HL-60 (cell line): ENCODE data around the gene SEPTIN12.

Source experiments
- DNase-seq, 2 experiments: peaks; one replicate each; pipeline ENCODE4 v3.0.0-alpha.2; 2010 to 2020; ENCODE audit warnings: low read depth in 1 of 2, low spot score in 1 of 2
- H3K27ac ChIP-seq: fragments of 250-450 bp; sonication (Bioruptor Pico); replicated peaks from 2 replicates; pipeline ENCODE4 v1.5.1; 2020; ENCODE audit warnings: mild to moderate bottlenecking, moderate library complexity
- H3K27me3 ChIP-seq: fragments of 250-450 bp; sonication (Bioruptor Pico); 2 replicates; pipeline ENCODE4 v1.5.1; 2021; ENCODE audit warnings: mild to moderate bottlenecking, moderate library complexity; ENCODE audit not compliant: insufficient read depth, poor library complexity, severe bottlenecking
- H3K4me3 ChIP-seq: replicated peaks from 2 replicates; pipeline ENCODE4 v1.5.1; 2011; ENCODE audit warnings: mild to moderate bottlenecking, control low read depth, low read length; ENCODE audit not compliant: insufficient read depth
- CTCF ChIP-seq: IDR thresholded peaks from one replicate; pipeline ENCODE4 v1.5.1; 2011; ENCODE audit warnings: low read length, control low read depth, inconsistent platforms; ENCODE audit not compliant: insufficient read depth
- GABPA ChIP-seq: IDR thresholded peaks from 2 replicates; pipeline ENCODE4 v1.6.1; 2012; ENCODE audit warnings: low read depth
- POLR2AphosphoS5 ChIP-seq: IDR thresholded peaks from 2 replicates; pipeline ENCODE4 v1.6.1; 2012; ENCODE audit warnings: low read depth
- SPI1 ChIP-seq: IDR thresholded peaks from 2 replicates; pipeline ENCODE4 v1.6.1; 2012; ENCODE audit warnings: low read depth, mild to moderate bottlenecking, borderline replicate concordance
- TF ChIP-seq, protein P1 (sequence below): IDR thresholded peaks from 2 replicates; pipeline ENCODE4 v1.6.1; 2012; ENCODE audit warnings: low read depth; ENCODE audit not compliant: insufficient replicate concordance

Gene SEPTIN12

DNA sequence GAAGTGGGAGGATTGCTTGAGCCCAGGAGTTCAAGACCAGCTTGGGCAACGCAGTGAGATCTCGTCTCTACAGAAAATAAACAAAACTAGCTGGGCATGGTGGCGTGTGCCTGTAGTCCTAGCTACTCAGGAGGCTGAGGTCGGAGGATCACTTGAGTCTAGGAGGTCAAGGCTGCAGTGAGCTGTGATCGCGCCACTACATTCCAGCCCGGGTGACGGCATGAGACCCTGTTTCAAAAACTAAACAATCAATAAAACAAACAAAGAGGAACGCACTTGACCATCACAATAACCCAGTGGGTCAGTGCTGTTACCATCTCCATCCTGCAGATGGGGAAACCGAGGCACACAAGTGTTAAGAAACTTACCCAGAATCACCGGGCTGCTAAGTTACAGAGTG lies 34.9 kb downstream of the SEPTIN12 start:
- no peak overlapping the region for H3K4me3 ChIP-seq
- TF ChIP-seq, protein P1, sequence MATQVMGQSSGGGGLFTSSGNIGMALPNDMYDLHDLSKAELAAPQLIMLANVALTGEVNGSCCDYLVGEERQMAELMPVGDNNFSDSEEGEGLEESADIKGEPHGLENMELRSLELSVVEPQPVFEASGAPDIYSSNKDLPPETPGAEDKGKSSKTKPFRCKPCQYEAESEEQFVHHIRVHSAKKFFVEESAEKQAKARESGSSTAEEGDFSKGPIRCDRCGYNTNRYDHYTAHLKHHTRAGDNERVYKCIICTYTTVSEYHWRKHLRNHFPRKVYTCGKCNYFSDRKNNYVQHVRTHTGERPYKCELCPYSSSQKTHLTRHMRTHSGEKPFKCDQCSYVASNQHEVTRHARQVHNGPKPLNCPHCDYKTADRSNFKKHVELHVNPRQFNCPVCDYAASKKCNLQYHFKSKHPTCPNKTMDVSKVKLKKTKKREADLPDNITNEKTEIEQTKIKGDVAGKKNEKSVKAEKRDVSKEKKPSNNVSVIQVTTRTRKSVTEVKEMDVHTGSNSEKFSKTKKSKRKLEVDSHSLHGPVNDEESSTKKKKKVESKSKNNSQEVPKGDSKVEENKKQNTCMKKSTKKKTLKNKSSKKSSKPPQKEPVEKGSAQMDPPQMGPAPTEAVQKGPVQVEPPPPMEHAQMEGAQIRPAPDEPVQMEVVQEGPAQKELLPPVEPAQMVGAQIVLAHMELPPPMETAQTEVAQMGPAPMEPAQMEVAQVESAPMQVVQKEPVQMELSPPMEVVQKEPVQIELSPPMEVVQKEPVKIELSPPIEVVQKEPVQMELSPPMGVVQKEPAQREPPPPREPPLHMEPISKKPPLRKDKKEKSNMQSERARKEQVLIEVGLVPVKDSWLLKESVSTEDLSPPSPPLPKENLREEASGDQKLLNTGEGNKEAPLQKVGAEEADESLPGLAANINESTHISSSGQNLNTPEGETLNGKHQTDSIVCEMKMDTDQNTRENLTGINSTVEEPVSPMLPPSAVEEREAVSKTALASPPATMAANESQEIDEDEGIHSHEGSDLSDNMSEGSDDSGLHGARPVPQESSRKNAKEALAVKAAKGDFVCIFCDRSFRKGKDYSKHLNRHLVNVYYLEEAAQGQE, result no peak
- TF ChIP-seq CTCF (no peak), SPI1 (no peak), POLR2AphosphoS5 (no peak), GABPA (no peak)
- DNase-seq, result no peak
- no peak overlapping the region for H3K27ac ChIP-seq
- H3K27me3 ChIP-seq, result no peaks in the 10 kb centered on the region

- Histone ChIP-seq H3K27ac (no peak overlapping the region), H3K4me3 (no peak overlapping the region), H3K27me3 (no peaks in the 10 kb centered on the region)
- no peak for DNase-seq
- TF ChIP-seq GABPA (no peak), POLR2AphosphoS5 (no peak), CTCF (no peak), SPI1 (no peak)
- TF ChIP-seq, protein P1, result no peak
These were observed 35.6 kb downstream of the SEPTIN12 start for GRCh38 chr16:4752351-4753100.

GRCh38 chr16:4750896-4751295 lies 37.2 kb downstream of the SEPTIN12 start:
- no peak overlapping the region for H3K27ac ChIP-seq
- no peaks in the 10 kb centered on the region for H3K27me3 ChIP-seq
- H3K4me3 ChIP-seq, result no peak overlapping the region
- no peak for DNase-seq
- TF ChIP-seq POLR2AphosphoS5 (no peak), GABPA (no peak), SPI1 (no peak), CTCF (no peak)
- TF ChIP-seq, protein P1, result no peak
